ENCODE results near the gene PTCD1. TPM values are rescaled to one million over a fixed set of nuclear protein-coding genes. Genes with fewer than 3 reads are reported as not detected.
A peak's percentile ranks its signal among the peaks of the same experiment; 100 is the strongest.
"Not testable (repeated sequence)": the region's sequence is repeated elsewhere in the genome, so short reads cannot be mapped to it uniquely, and the experiment has no call there.

Gene PTCD1
- total RNA-seq, 1 donor from 2014 or later: 4.4 TPM

- DNase-seq (ENCODE audit: low spot score): no peak
- ATAC-seq: no peak
- intact Hi-C loops (cut with DNase I): no loop called here
Measured at GRCh38 chr7:99452541-99452940, 13.9 kb upstream of the PTCD1 start.

- ATAC-seq (no peak), DNase-seq (ENCODE audit: low spot score) (no peak)
- intact Hi-C loops (cut with DNase I): no loop called here
Measured at GRCh38 chr7:99451936-99452335, 13.3 kb upstream of the PTCD1 start.

GRCh38 chr7:99449326-99449725 lies 10.7 kb upstream of the PTCD1 start:
- intact Hi-C loops (cut with DNase I): no loop called here
- DNase-seq (ENCODE audit: low spot score): no peak
- ATAC-seq: no peak

- ATAC-seq: no peak
- no peak for DNase-seq (ENCODE audit: low spot score)
- intact Hi-C loops (cut with DNase I): no loop called here
Measured at GRCh38 chr7:99448855-99449254, 10.3 kb upstream of the PTCD1 start.

- intact Hi-C loops (cut with DNase I): no loop called here
- DNase-seq (ENCODE audit: low spot score): no peak
- ATAC-seq: no peak
Measured at GRCh38 chr7:99447943-99448342, 9.3 kb upstream of the PTCD1 start.

- intact Hi-C loops (cut with DNase I): no loop called here
- ATAC-seq (no peak), DNase-seq (ENCODE audit: low spot score) (no peak)
Measured at GRCh38 chr7:99446096-99446495, 7.5 kb upstream of the PTCD1 start.

- DNase-seq (ENCODE audit: low spot score) (no peak), ATAC-seq (no peak)
- intact Hi-C loops (cut with DNase I): no loop called here
Measured at GRCh38 chr7:99440195-99440594, 1.6 kb upstream of the PTCD1 start.

GRCh38 chr7:99437946-99438572 lies 539 bp downstream of the PTCD1 start:
- intact Hi-C loops (cut with DNase I): no loop called here
- peak; percentile 48 for ATAC-seq
- DNase-seq (ENCODE audit: low spot score): no peak

- DNase-seq (ENCODE audit: low spot score): no peak
- intact Hi-C loops (cut with DNase I): no loop called here
- no peak for ATAC-seq
Measured at GRCh38 chr7:99433158-99433557, 5.4 kb downstream of the PTCD1 start.

- intact Hi-C loops (cut with DNase I): not testable (repeated sequence)
Measured at GRCh38 chr7:99431756-99432540, 6.7 kb downstream of the PTCD1 start.

GRCh38 chr7:99429756-99430155 lies 8.8 kb downstream of the PTCD1 start:
- no peak for ATAC-seq
- no peak for DNase-seq (ENCODE audit: low spot score)
- intact Hi-C loops (cut with DNase I): no loop called here

More at GRCh38 chr7:99431756-99432540, 6.7 kb downstream of the PTCD1 start:
- not testable (repeated sequence) for DNase-seq (ENCODE audit: low spot score); ATAC-seq

GRCh38 chr7:99428972-99429566 lies 9.5 kb downstream of the PTCD1 start:
- no peak for ATAC-seq
- DNase-seq (ENCODE audit: low spot score): no peak
- intact Hi-C loops (cut with DNase I): no loop called here

- intact Hi-C loops (cut with DNase I): no loop called here
- no peak for DNase-seq (ENCODE audit: low spot score)
- no peak for ATAC-seq
Measured at GRCh38 chr7:99424932-99425730, 13.5 kb downstream of the PTCD1 start.

GRCh38 chr7:99422625-99423024 lies 16.0 kb downstream of the PTCD1 start:
- DNase-seq (ENCODE audit: low spot score) (no peak), ATAC-seq (no peak)
- intact Hi-C loops (cut with DNase I): no loop called here

- ATAC-seq (no peak), DNase-seq (ENCODE audit: low spot score) (no peak)
- intact Hi-C loops (cut with DNase I): no loop called here
Measured at GRCh38 chr7:99422186-99422585, 16.4 kb downstream of the PTCD1 start.

GRCh38 chr7:99420986-99421385 lies 17.6 kb downstream of the PTCD1 start:
- DNase-seq (ENCODE audit: low spot score) (no peak), ATAC-seq (no peak)
- intact Hi-C loops (cut with DNase I): no loop called here

- ATAC-seq (no peak), DNase-seq (ENCODE audit: low spot score) (no peak)
- intact Hi-C loops (cut with DNase I): no loop called here
Measured at GRCh38 chr7:99420213-99420612, 18.4 kb downstream of the PTCD1 start.

- ATAC-seq (peak; percentile 18), DNase-seq (ENCODE audit: low spot score) (no peak)
- intact Hi-C loops (cut with DNase I): no loop called here
Measured at GRCh38 chr7:99419323-99420021, 19.1 kb downstream of the PTCD1 start.

- DNase-seq (ENCODE audit: low spot score) (no peak), ATAC-seq (no peak)
- intact Hi-C loops (cut with DNase I): no loop called here
Measured at GRCh38 chr7:99418260-99418659, 20.3 kb downstream of the PTCD1 start.
